ENCODE data around the gene CLSTN2. TPM values are rescaled to one million over a fixed set of nuclear protein-coding genes. Genes with fewer than 3 reads are reported as not detected.

The CLSTN2 gene
- total RNA-seq, 1 experiment from 2014 or later: 0.07 TPM

DNA sequence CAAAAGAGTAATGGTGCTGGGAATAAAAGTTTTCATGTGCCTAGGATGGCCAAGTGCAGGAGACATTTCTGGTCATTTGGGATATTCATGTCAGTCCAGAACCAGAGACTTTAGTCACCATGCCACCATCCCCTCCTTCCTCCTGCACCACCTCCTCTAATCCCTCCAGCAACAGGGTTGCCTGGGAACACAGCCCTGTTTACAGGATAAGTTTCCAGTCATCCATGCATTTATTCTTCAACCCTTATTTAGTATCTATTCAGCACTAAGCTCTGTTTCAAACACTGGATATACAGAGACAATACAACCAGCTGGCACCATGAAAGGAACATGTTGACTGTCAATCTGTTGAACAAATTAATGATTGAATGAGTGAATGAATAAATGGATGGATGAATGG is 211.7 kb downstream of the CLSTN2 start:
- Mint-ChIP-seq H3K36me3 (ENCODE audit: insufficient read depth, unreplicated experiment) (no peaks in the 10 kb centered on the region), H3K4me3 (ENCODE audit: low read depth, unreplicated experiment) (no peak overlapping the region), H3K27me3 (ENCODE audit: unreplicated experiment) (peaks cover 73% of the 10 kb centered on the region), H3K4me1 (ENCODE audit: low read depth, unreplicated experiment) (no peaks in the 10 kb centered on the region), H3K9me3 (ENCODE audit: low read depth, unreplicated experiment) (no peaks in the 10 kb centered on the region), H3K27ac (ENCODE audit: unreplicated experiment) (no peak overlapping the region)
- CTCF ChIA-PET: no interaction called here
- intact Hi-C loops (cut with micrococcal nuclease; ENCODE audit: unreplicated experiment): no loop called here
- BruUV-seq (replicated peaks): no TSS peak
- TF ChIP-seq, protein P1, sequence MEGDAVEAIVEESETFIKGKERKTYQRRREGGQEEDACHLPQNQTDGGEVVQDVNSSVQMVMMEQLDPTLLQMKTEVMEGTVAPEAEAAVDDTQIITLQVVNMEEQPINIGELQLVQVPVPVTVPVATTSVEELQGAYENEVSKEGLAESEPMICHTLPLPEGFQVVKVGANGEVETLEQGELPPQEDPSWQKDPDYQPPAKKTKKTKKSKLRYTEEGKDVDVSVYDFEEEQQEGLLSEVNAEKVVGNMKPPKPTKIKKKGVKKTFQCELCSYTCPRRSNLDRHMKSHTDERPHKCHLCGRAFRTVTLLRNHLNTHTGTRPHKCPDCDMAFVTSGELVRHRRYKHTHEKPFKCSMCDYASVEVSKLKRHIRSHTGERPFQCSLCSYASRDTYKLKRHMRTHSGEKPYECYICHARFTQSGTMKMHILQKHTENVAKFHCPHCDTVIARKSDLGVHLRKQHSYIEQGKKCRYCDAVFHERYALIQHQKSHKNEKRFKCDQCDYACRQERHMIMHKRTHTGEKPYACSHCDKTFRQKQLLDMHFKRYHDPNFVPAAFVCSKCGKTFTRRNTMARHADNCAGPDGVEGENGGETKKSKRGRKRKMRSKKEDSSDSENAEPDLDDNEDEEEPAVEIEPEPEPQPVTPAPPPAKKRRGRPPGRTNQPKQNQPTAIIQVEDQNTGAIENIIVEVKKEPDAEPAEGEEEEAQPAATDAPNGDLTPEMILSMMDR (IDR thresholded peaks at IDR 0.05; ENCODE audit: unreplicated experiment): no peak
- no peak for DNase-seq

DNA sequence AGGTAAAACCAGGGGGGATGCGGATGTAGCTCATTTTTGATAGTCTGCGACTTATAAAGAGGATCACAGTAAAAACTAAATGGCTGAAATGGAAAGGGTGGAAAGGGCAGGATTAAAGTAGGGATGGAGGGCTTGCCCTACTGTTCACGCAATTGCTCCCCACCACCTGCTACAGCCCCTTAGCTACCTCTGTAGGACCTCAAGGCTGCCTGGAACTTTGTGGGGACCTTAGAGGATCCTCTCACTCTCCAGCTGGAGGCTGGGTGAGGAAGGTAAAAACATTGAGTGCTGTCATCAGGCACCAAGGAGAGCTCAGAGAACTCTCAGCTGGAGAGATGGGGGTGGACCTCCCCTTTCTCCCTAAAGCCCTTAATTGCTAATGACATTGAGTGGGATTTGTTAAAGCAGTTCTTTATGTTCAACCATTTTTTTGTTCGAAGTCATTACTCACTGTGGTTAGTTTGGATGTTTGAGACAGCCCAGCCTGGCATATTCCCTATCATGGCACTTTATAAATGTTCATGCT is 213.0 kb downstream of the CLSTN2 start:
- Mint-ChIP-seq H3K4me3 (ENCODE audit: low read depth, unreplicated experiment) (no peak overlapping the region), H3K36me3 (ENCODE audit: insufficient read depth, unreplicated experiment) (no peaks in the 10 kb centered on the region), H3K27me3 (ENCODE audit: unreplicated experiment) (peaks cover 74% of the 10 kb centered on the region), H3K27ac (ENCODE audit: unreplicated experiment) (no peak overlapping the region), H3K9me3 (ENCODE audit: low read depth, unreplicated experiment) (no peaks in the 10 kb centered on the region), H3K4me1 (ENCODE audit: low read depth, unreplicated experiment) (no peaks in the 10 kb centered on the region)
- no TSS peak for BruUV-seq (replicated peaks)
- CTCF ChIA-PET: interaction anchor here (1.0 kb wide), 1 partner anchor 19 kb away, joined by 3 read pairs; no protein-coding TSS in a partner anchor
- intact Hi-C loops (cut with micrococcal nuclease; ENCODE audit: unreplicated experiment): no loop called here
- TF ChIP-seq, protein P1 (IDR thresholded peaks at IDR 0.05; ENCODE audit: unreplicated experiment): no peak
- DNase-seq: no peak

DNA sequence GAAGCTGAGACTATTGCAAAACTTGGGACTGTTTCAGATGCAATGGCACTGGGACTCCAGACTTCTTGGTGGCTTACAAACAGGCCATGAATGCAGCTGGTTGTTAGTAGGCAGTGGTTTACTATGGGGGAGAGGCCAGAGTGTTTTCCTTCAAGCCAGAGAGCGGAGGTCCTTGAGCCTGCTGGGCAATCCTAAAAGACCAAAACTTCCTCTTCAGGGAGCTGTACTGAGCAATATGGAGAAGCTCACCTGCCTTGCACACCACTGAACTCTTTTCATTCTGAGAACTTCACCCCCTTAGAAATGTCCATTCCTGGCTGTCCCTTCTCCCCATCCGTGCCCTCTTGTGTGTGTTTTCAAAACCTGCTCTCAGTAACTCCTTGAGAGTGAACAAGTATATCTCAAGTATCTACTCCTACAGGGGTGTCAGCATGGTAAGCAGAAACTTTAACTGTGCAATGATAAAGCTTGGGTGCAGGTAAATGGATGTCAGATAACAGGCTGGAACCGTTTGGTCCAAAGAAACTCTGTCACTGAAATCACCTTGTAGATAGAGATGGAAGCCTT is 213.9 kb downstream of the CLSTN2 start:
- H3K4me3 Mint-ChIP-seq (ENCODE audit: low read depth, unreplicated experiment): no peak overlapping the region
- peaks cover 74% of the 10 kb centered on the region for H3K27me3 Mint-ChIP-seq (ENCODE audit: unreplicated experiment)
- intact Hi-C loops (cut with micrococcal nuclease; ENCODE audit: unreplicated experiment): no loop called here
- H3K9me3 Mint-ChIP-seq (ENCODE audit: low read depth, unreplicated experiment): no peaks in the 10 kb centered on the region
- CTCF ChIA-PET: no interaction called here
- no peaks in the 10 kb centered on the region for H3K36me3 Mint-ChIP-seq (ENCODE audit: insufficient read depth, unreplicated experiment)
- no peak overlapping the region for H3K27ac Mint-ChIP-seq (ENCODE audit: unreplicated experiment)
- H3K4me1 Mint-ChIP-seq (ENCODE audit: low read depth, unreplicated experiment): no peaks in the 10 kb centered on the region
- BruUV-seq (replicated peaks): no TSS peak
- TF ChIP-seq, protein P1 (IDR thresholded peaks at IDR 0.05; ENCODE audit: unreplicated experiment): no peak
- DNase-seq: no peak

DNA sequence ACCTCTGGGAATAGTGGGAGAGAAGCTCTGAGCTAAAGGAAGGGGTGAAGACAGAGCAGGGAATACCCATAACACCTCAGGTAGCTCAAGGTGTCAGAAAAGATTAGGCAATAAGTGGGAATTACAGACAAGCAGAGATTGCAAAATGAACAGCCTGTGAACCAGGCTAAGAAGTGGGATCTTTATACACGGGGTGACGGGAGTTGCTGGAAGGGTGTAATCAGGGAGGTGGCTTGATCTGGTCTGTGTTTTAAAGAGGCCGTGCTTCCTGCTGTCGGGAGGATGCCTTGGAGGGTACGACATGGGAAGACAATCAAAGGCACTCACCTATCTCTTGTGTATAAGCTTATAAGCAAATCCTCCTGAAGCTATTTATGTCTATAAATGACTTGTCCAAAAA is 216.3 kb downstream of the CLSTN2 start:
- TF ChIP-seq, protein P1 (IDR thresholded peaks at IDR 0.05; ENCODE audit: unreplicated experiment): no peak
- intact Hi-C loops (cut with micrococcal nuclease; ENCODE audit: unreplicated experiment): no loop called here
- no peaks in the 10 kb centered on the region for H3K4me1 Mint-ChIP-seq (ENCODE audit: low read depth, unreplicated experiment)
- CTCF ChIA-PET: interaction anchor here (1.8 kb wide), 1 partner anchor 13 kb away, joined by 4 read pairs; no protein-coding TSS in a partner anchor
- H3K4me3 Mint-ChIP-seq (ENCODE audit: low read depth, unreplicated experiment): no peak overlapping the region
- H3K36me3 Mint-ChIP-seq (ENCODE audit: insufficient read depth, unreplicated experiment): no peaks in the 10 kb centered on the region
- H3K27ac Mint-ChIP-seq (ENCODE audit: unreplicated experiment): no peak overlapping the region
- DNase-seq: no peak
- peaks cover 50% of the 10 kb centered on the region for H3K27me3 Mint-ChIP-seq (ENCODE audit: unreplicated experiment)
- no peaks in the 10 kb centered on the region for H3K9me3 Mint-ChIP-seq (ENCODE audit: low read depth, unreplicated experiment)
- no TSS peak for BruUV-seq (replicated peaks)
